Measurements from ENCODE around the gene OTULIN. TPM values are rescaled to one million over a fixed set of nuclear protein-coding genes. Genes with fewer than 3 reads are reported as not detected.

Gene OTULIN
- total and polyA plus RNA-seq, 4 donors = 8.6 to 44.4 (median 12.1) TPM

- no peaks in the 10 kb centered on the region for H3K9me3 ChIP-seq (ENCODE audit: control insufficient read depth in 4 of 4, low read length in 3 of 4)
- no peak for DNase-seq (ENCODE audit: low spot score)
- no peak overlapping the region for H3K27ac ChIP-seq (ENCODE audit: low read depth in 1 of 2, low read length in 2 of 2)
- 93% methylated on average over 28 of the region's 28 CpGs for WGBS
- H3K4me3 ChIP-seq (ENCODE audit: low read depth in 1 of 3, low read length in 3 of 3) = no peak overlapping the region
- H3K9ac ChIP-seq (ENCODE audit: low read depth in 1 of 2, low read length in 2 of 2) = no peak overlapping the region
- H3K4me1 ChIP-seq (ENCODE audit: control insufficient read depth in 4 of 4, insufficient read depth in 4 of 4, low read length in 3 of 4) = peaks cover 0 to 11% (median under 1%) of the 10 kb centered on the region in 4 donors
- H3K36me3 ChIP-seq (ENCODE audit: control insufficient read depth in 4 of 4, insufficient read depth in 3 of 4, low read depth in 1 of 4, low read length in 3 of 4) = peaks cover 10 to 55% (median 37%) of the 10 kb centered on the region in 4 donors
- no peaks in the 10 kb centered on the region for H3K27me3 ChIP-seq (ENCODE audit: control insufficient read depth in 4 of 4, insufficient read depth in 4 of 4, low read length in 3 of 4)
- no peak for TF ChIP-seq EGR1 (IDR thresholded peaks at IDR 0.05; ENCODE audit: low read depth in 2 of 2)
- no peak for TF ChIP-seq TAF1 (conservative IDR thresholded peaks at IDR 0.05)
- no peak for TF ChIP-seq NR2F2 (IDR thresholded peaks at IDR 0.05)
- no peak for TF ChIP-seq ATF3 (IDR thresholded peaks at IDR 0.05)
- TF ChIP-seq FOXA2 (IDR thresholded peaks at IDR 0.05) = no peak
- TF ChIP-seq HNF4G (IDR thresholded peaks at IDR 0.05) = no peak
- no peak for TF ChIP-seq YY1 (IDR thresholded peaks at IDR 0.05)
- no peak for TF ChIP-seq RXRA (IDR thresholded peaks at IDR 0.05)
- TF ChIP-seq SP1 (IDR thresholded peaks at IDR 0.05) = no peak
- TF ChIP-seq MAX (IDR thresholded peaks at IDR 0.05) = no peak
- no peak for TF ChIP-seq HNF4A (conservative IDR thresholded peaks at IDR 0.05)
- no peak for TF ChIP-seq JUND (IDR thresholded peaks at IDR 0.05)
- no peak for TF ChIP-seq CTCF (IDR thresholded peaks at IDR 0.05; ENCODE audit: low read depth, low read length, missing input control)
- TF ChIP-seq ZBTB33 (IDR thresholded peaks at IDR 0.05) = no peak
- TF ChIP-seq FOXA1 (IDR thresholded peaks at IDR 0.05) = no peak
- TF ChIP-seq GABPA (IDR thresholded peaks at IDR 0.05 in 1 of 2, conservative IDR thresholded peaks at IDR 0.05 in 1 of 2) = no peak
- TF ChIP-seq RAD21 (IDR thresholded peaks at IDR 0.05) = no peak
- TF ChIP-seq REST (IDR thresholded peaks at IDR 0.05) = no peak
Observed at GRCh38 chr5:14710313-14710994, 45.9 kb downstream of the OTULIN start.

Data from liver (tissue), 9 donors.